GM18867 (cell line): Measurements from ENCODE around the gene ACER2.
"Not testable (repeated sequence)": the region's sequence is repeated elsewhere in the genome, so short reads cannot be mapped to it uniquely, and the experiment has no call there.

Experiments
- ATAC-seq: cut with Tn5 transposase; IDR thresholded peaks from one replicate; pipeline ENCODE4 v1.9.1; 2021; ENCODE audit warnings: mild to moderate bottlenecking, moderate library complexity; ENCODE audit not compliant: unreplicated experiment

The ACER2 gene

GRCh38 chr9:19408693-19409400 lies at the start of gene ACER2:
Gene ACER2 (plus strand): TSS chr9:19409009. CDS start chr9:19409085, 76 bp downstream.
- ATAC-seq: peak; percentile 94

DNA sequence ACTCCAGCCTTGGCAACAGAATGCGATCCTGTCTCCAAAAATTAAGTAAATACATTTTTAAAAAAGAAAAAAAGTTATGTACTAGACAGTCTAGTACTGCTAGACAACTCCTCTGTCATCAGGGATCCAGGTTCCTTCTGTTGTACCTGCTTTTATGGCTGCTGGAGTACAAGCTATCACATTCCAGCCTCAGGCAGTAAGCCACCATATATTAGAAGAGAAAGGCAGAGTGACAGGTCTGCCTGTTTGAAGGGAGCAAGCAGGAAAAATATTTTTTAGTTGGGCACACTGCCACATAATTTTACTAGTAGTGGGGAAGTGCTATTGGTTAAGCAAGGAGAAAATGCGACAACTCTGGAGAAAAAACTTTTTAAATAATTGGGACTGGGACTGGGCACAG lies 39.7 kb upstream of the ACER2 start:
- no peak for ATAC-seq

- ATAC-seq: no peak
Observed at GRCh38 chr9:19371942-19372341, 36.9 kb upstream of the ACER2 start.

- no peak for ATAC-seq
Observed at GRCh38 chr9:19372567-19372966, 36.2 kb upstream of the ACER2 start.

- no peak for ATAC-seq
Observed at GRCh38 chr9:19373527-19373926, 35.3 kb upstream of the ACER2 start.

- no peak for ATAC-seq
Observed at GRCh38 chr9:19375538-19375937, 33.3 kb upstream of the ACER2 start.

GRCh38 chr9:19376931-19377330 lies 31.9 kb upstream of the ACER2 start:
- ATAC-seq: no peak

GRCh38 chr9:19378164-19378563 lies 30.6 kb upstream of the ACER2 start:
- ATAC-seq: no peak

DNA sequence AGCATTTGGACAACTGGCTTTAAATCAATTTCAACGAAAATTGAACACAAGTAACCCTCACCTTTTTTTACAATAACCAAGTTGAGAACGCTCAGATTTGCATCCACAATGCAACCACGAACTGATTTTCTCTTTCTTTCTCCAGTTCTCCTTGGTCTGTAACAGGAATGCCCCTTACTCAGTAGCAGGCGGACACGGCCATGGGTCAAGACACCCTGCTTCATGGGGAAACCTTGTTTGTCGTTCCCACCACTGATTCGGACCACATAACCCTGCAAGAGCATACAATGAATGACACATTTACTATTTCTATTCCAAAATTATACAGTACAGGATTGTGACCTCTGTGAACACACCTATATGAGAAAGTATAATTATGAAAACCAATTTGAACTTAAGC lies 30.2 kb upstream of the ACER2 start:
- no peak for ATAC-seq

GRCh38 chr9:19379283-19379682 lies 29.5 kb upstream of the ACER2 start:
- no peak for ATAC-seq

DNA sequence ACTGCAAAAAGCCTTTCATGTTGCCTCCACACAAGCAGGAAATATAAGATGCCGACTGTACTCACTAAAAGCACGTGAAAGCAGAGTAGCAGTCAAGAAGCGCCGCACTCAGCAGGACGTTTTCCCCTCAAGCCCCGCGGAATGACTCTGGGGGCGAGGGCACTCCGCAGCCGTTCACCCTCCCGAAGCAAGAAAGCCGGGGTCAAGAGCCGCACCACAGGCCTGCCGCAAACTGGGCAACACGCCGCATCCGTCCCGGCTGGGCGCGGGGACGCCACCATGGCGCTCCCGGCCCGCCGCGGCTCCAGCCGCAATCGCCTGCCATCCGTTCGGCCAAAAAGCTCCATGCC lies 29.1 kb upstream of the ACER2 start:
- peak; percentile 37 for ATAC-seq

DNA sequence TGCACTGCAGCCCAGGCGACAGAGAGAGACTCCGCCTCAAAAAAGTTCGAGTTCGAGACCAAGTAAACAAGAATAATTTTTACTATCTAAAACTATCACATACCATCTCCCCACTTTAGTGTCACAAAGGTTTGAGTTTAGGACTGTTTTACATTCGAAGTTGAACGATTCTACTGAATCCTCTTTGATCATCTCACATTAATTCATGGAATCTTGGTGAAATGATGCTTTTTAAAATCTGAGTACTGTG lies 28.1 kb upstream of the ACER2 start:
- ATAC-seq: no peak

DNA sequence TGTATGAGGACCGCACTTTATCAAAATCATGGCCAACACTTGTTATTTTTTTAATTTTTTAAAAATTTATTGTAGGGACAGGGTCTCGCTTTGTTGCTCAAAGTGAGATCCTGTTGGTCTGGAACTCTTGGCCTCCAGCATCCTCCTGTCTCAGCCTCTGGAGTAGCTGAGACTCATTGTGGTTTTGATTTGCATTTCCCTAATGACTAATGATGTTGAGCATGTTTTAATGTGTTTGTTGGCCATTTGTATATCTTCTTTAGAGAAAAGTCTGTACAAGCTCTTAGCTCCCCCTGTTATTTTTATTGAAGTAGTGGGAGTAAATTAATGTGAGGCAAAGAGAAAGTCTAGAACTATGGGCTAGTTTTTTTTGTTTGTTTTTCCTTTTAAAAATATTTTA lies 27.2 kb upstream of the ACER2 start:
- ATAC-seq: no peak

- ATAC-seq: not testable (repeated sequence)
Observed at GRCh38 chr9:19385212-19385611, 23.6 kb upstream of the ACER2 start.

- ATAC-seq: no peak
Observed at GRCh38 chr9:19385786-19386501, 22.9 kb upstream of the ACER2 start.

- no peak for ATAC-seq
Observed at GRCh38 chr9:19386502-19387044, 22.2 kb upstream of the ACER2 start.

GRCh38 chr9:19387317-19387716 lies 21.5 kb upstream of the ACER2 start:
- ATAC-seq: no peak

- ATAC-seq: not testable (repeated sequence)
Observed at GRCh38 chr9:19389539-19389938, 19.3 kb upstream of the ACER2 start.

GRCh38 chr9:19397845-19398244 lies 11.0 kb upstream of the ACER2 start:
- ATAC-seq: no peak

DNA sequence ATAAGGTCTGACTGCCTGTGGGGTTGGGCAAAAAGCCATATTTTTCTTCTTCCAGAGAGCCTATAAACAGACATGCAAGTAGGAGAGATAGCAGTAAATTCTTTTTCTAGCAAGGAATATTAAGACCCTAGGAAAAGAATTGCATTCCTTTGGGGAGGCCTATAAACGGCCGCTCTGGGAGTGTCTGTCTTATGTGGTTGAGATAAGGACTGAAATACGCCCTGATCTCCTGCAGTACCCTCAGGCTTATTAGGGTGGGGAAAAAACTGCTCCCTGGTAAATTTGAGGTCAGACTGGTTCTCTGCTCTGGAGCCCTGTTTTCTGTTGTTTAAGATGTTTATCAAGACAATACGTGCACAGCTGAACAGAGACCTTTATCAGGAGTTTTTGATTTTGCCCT lies 5.6 kb upstream of the ACER2 start:
- not testable (repeated sequence) for ATAC-seq

DNA sequence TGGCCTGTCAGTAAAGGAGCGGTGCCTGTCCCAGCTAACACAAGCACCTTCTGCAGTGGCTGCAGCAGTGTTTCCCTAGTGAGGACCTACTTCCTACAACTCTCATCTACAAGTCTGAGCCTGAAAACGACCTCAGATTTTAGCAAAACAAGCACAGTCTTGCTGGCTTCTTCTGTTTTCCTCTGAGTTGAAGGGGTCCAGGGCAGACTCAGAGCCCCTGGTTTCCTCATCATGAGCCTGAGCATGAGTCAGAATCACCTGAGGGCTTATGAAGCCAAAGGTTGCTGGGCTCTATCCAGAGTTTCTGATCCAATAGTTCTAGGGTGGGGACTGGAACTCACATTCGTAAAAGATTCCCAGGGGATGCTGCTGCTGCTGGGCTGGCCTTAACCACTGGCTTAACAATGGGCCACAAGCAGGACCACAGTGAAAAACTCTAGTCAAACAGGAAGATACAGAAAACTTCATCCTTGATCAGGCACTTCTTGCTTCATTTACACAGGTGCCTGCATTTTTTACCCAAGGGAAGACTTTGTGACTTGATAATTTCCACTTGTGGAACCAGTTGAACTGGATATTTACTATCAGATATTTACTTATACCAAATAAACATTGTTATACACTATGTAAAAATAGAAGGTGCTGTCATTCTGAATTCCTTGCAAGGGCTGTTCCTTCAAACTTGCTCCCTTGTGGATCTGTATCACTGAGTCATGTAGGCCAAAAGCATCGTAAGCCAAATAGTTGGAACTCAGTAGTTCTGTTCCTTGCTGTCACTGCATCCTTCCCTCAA lies 4.3 kb upstream of the ACER2 start:
- ATAC-seq: no peak

- ATAC-seq: no peak
Observed at GRCh38 chr9:19405771-19406170, 3.0 kb upstream of the ACER2 start.
